HG03103 (cell line): ENCODE data around the gene ARNT2.

Source experiments
- ATAC-seq: cut with Tn5 transposase; IDR thresholded peaks from one replicate; pipeline ENCODE4 v1.9.1; 2021; ENCODE audit warnings: low read depth; ENCODE audit not compliant: unreplicated experiment

The ARNT2 gene

DNA sequence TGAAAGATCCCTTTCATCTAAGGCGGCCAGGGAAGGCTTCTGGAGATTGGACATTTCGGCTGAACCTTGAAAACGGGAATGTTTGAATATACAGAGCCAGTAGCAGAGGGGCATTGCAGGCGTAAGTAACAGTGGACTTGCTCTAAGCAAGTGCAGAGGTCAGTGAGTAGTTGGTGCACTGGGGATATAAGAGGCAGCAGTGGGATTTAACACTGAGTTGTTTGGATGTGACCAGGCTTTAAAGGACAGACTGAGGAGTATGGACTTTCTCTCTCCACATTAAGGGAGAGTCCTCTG lies 1.3 kb downstream of the ARNT2 start:
- no peak for ATAC-seq

DNA sequence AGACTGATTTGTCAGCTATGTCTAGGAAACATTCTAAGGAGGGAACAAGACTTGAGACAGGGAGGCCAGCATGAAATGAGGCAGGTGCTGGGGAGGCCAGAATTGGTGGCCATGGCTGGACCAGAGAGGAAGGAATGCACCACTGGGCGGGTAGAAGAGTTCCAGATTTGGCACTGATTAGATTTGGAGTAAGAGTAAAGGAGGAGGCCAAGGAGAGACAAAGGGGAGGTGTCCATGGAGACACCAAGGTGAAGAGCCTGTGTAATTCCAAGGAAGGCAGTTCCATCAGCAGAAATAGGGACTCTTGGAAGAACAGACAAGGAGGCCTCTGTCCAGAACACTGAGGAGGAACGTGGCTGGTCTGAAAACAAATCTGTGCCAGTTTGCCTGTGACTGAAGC lies 1.8 kb downstream of the ARNT2 start:
- no peak for ATAC-seq

DNA sequence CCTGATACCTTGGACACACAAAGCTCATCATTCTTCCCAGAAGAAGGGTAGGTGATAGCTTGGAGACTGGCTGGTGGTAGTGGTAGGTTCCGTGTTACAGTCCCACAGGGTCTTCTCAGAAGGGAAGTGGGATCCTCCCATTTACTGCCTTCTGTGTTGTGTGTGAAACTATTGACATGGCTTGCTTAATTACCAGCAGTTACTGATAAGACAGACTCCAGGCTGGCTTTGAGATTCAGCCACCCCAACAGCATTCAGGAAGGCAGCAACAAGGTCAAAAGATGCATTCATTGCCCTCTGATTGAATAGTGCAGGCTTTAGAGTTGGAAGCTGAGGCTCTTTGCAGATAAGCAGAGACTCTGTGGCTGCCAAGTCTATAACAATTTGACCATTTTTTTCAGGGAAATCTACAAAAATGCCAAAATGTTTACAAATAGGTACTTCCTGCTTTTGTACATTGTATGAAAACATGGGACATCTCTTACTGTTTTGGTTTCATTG lies 7.7 kb downstream of the ARNT2 start:
- no peak for ATAC-seq

DNA sequence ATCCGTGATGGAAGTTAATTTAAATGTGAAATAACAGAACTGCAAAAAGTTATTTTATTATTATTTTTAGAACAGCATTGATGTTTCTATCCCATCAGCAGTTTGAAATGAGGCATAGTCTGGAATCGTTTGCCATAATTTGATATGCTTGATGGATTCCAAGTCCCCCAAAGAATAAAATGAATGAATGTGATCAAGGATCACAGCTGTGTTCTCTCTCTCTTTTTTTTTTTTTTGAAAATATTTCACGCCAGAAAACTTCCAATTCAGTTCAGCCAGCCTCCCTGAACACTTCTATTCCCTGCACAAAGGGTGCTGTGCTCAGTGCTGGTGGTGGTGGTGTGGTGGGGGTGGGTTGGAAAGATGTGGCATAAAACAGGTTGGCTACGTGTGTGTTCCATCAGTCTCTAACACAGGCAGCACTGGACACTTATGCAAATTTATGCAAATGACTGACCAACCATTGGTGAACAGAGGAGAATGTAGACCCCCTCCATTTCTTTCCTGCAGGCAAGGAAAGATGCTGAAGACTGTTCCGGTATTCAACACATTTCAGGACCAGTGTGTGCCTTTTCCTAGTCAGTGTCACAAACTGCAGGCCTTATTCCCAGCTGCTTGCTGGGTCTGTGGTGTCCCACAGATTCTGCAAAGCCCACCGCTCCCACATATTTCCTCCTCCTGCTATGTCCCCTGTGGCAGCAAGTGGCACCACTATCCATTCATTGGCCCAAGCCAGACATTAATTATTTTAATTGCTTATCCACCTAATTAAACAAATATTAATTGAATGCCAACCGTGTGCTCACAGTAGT lies 10.6 kb downstream of the ARNT2 start:
- no peak for ATAC-seq

DNA sequence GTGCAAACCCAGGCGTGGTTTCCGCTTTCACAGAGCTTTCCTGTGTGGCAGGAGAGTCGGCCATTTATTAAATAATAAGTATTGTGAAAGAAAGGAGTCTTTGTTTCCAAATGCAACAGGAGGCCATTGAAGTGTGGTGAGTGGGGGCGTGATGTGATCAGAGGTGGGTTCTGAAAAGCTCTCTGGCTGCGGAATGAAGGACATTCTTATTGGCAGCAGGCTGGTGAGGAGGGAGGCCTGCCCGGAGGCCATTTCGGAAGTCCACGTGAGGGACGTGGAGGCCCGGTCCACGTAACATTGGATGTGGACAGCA lies 11.1 kb downstream of the ARNT2 start:
- ATAC-seq = no peak

DNA sequence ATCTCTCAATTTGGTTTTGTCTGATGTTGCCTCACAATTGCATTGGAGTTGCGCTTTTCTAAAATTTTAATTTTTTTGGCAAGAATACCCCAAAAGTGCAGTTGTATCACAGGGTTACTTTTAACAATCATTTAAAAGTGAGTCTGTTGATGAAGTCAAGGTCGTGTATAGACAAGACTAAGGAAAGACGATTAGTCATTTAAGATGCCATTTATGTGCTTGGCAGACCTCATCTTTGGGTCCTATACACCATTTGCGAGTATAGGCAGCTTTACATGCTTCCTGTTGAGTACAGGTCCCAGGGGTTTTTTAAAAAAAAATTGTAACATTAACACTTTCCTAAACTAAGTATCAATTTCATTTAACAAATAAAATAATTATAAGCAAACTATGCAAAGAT lies 12.5 kb downstream of the ARNT2 start:
- ATAC-seq = no peak

DNA sequence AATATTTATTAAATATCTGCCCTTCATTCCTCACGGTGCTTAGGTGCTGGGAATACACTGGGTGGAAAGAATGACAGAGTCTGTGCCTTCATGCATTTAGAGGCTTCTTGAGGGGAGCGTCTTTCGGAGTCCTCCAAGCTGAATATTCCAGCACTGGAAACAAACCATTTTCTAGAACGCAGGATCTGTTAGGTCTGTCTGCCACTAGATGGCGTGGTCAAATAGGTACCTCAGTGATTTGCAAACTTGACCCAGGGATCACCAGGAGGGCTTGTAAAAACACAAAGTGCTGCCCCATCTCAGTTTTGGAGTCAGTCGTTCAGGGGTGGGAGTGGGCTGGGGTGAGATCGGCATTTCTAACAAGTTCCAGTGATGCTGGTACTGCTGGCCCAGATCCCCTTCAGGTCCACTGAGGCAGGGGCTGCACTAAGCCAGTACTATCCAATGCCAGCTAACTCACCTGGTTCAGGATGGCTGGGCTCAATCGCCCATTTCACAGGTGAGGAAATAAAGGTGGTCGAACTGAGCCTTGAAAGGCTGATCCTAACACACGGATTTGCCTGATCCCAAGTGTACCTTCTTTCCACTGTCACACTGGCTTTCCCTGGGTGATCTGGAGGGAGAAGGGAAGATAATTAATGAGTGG lies 14.8 kb downstream of the ARNT2 start:
- ATAC-seq = no peak

DNA sequence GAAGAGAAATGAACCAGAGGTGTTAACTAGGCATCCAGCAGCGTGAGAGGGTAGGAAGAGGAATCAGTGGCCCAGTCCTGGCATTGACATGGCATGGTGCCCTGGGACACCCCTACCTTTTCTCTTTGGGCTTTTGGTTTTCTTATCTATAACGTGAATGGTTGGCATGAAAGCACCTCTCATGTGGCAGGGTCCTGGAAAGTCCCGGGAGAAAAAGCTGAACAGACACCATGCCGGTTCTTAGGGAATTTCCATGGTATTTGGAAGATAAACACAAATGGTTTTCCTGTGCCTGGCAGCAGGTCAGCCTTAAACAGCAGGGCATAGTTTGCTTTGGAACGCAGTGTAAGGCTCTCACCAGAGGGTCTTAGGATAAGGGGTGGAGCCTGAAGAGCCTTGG lies 15.4 kb downstream of the ARNT2 start:
- no peak for ATAC-seq

DNA sequence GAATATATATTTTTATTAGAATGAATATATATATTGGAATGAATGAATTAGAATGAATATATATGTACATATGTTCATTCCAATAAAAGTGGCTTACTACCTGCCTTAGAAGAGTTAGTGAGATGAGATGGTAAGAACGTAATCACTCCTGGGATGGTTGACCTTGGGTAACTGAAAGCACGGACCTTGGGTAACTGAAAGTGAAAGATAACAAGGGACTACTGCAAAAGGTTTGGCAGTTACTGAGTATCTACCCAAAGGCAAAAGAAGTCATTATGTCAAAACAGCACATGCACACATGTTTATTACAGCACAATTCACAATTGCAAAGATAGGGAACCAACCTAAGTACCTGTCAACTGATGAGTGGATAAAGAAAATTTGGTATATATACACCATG lies 16.5 kb downstream of the ARNT2 start:
- no peak for ATAC-seq

DNA sequence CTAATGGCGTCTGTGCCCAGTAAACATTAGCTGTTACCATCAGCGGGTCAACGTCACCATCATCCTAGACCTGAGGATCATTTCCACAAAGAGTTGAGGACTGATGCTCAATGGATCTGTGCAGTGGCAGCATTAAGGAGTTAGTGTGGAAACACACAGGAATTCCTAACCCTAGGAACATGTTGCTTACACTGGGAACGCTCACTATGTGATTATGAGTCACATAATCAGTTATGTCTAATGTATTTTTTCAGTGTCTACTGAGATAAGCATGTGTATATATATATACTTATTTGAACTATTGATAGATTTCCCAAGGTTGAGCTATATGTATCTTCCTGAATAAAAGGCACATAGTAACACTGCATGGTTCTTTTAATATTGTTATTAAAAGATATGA lies 19.0 kb downstream of the ARNT2 start:
- no peak for ATAC-seq

DNA sequence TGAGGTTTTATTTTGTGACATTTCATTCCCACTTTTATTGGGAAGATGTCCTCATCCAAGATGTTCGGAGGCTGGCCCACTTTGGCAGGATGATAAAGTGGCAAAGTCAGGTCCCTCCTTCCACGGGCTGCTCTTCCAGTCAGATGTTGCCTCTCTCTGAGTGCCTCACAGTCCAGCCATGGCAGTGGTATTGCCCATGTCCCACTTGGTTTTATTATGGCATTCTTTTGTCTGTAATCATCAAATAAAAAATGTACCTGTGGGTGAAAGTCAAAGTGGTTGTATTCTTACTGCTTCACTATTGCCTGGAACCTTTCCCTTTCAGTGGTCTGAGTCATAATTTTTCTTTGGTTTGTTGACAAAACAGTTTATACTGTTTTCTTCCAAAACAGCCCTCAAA lies 20.2 kb downstream of the ARNT2 start:
- no peak for ATAC-seq

DNA sequence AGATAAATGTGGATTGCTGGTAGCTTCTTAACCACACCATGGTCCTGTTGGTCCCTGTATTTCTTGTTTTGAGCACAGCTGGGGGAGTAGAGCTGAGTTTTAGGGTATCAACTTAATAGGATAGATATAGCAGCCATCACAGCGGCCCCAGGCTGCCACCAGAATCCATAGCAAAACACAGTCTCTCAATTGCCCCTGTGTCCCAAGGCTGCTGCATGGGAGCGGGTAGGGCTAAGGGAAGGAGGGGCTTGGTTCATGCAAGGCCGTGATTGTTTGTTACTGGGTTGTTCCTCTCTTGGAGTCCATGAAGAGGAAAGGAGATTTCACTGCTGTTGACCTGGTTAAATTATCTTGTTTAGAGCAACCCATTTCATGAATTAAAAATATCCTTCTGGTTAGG lies 22.1 kb downstream of the ARNT2 start:
- no peak for ATAC-seq

DNA sequence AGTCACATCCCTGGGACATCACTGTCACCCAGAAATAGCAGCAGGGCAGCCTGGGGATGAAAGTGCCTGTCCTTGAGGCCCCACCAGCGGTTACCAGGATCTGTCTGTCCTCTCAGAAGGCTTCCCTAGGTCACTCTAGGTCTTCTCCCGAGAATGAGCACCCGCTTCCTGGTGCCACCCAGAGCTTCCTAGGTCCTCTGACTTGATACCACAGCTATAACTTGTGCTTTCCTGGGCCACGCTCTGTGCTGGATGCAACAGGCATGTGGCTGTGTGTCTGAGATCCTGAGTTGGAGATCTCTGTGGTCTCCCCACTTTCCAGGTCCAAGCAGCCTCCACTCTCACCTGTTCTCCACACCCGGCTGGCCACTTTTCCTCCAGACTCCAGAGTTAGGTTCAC lies 25.8 kb downstream of the ARNT2 start:
- ATAC-seq = no peak

DNA sequence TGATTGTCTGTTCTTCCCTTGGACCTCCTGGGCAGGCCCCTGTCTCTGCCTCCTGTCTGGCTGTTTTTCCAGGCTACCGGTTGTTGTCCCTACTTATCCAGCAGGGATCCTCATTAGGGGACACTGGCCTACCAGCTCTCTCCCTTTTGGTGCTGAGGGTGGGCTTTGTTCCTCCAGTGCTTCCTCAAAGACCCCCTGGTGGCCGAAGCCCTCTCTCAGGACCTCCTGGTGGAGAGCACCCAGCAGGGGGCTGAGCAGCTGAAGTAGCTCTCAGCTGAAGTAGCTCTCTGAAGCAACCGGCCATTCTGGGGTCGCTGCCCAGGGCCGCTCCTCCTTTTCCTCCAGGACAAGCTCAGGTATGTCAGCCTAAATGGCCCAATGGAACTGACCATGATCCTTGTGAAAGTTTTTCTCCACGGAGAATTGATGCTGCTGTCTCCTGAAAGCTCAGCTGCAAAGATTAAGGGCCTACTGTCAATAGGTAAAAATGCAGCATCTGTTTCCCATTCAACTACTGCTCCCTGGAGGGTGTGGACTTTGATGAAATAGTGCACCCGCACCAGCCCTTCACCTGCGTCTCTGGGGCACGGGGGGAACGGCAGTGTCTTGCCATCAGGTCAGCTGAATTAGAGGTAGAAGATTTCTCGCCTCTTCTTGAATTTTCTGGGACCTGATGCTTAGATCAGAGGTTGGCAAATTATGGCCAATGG lies 27.6 kb downstream of the ARNT2 start:
- no peak for ATAC-seq

DNA sequence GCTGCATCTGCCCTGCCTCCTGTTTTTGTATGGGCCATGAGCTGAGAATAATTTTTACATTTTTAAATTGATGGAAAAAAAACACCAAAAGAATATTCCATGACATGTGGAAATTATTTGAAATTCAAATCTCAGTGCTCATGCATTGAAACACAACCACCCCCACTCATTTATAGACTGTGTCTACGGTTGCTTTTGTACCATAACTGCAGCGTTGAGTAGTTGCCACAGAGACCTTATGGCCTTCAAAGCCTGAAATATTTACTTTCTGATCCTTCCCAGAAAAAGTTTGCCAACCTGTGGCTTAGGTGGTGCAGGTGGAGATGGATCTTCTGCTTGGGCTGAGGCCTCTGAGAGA lies 28.1 kb downstream of the ARNT2 start:
- no peak for ATAC-seq

DNA sequence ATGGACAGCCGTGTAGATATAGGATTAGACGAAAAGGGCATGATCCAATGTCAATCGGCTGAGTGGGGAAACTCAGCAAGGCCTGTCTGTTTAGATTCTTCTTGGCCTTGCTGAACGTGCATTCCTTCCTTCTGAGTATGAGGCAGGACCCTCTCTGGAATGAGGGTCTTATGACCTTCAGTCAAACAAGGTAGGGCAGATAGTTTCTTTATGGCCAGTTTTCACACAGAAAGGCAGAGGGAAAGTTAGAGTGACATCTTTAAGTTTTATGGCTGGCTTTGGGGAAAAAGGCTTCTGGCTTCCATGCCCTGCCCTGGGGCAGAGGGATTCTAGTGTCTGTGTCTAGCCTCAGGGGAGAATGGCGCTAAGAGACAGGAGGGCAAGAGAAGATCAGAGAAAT lies 29.7 kb downstream of the ARNT2 start:
- ATAC-seq = no peak

DNA sequence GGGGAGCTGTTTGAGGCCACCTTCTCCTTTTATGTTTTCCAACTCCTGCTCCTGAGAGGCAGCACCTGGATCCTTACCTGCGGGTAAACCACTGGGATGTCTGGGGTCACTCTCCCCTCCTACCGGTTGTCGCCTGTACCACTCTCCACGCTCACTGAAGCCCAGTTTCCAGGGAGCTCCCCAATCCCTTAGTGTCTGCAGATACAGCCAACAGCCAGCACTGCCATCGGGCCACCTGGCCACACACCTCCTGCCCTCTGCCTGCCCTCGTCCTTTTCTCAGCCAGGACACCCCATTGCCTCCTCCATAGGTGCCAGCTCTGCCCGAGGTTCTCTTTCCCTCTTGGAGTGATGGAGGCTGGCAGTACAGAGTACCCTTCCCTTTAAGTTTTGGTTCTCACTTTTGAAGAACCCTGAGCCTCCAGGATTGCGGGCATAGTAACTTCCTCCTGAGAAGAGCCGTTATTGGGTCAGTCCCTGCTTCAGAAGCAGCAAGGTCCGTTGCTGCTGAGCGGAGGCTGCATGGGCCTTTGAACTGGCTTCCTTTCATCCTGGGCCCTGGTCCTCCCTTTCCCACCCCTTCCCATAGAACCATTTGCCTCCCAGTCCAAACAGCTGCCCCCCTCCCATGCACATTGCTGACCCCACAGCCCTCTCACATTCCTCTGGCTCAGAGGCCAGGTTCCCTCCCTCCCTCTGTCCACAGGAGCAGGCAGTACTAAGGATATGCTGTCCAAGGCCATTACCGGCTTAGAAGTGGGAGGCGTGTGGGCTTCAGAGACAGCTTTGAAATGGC lies 30.9 kb downstream of the ARNT2 start:
- no peak for ATAC-seq

DNA sequence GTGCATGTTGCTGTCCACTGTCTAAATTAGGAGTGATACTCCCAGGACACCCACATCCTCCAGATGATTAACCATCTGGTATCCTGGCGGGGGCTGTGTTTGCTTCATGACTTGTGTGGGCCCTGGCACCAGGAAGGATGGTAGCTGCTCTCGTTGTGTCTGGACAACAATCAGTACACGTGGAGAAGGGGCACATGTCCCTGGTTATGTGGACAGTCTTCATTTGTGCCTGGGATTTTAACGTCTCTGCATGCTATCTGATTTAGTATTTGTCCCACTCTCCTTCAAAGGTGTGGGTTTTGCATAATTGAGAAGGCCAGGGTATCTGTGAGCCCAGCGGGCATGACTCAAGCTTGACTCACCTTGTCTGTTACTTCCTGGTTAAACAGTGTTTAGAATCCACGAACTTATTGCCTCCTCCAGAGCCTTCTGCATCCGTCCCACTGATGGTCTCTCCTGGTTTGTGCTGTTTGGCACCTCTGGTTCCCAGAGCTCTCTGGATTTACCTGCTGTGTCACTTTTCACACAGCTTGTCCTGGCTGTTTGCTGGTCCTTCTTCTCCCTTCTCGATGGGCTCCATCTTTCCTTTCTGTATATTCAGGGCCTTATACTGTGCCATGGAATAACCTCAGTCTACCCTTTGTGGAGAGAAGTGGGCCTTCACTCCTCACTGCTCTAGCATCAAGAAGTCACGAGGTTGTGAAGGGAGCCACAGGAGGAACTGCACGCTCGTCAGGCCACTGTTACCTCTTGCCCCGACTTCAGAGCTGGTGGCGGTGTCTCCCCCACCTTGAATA lies 32.5 kb downstream of the ARNT2 start:
- no peak for ATAC-seq

DNA sequence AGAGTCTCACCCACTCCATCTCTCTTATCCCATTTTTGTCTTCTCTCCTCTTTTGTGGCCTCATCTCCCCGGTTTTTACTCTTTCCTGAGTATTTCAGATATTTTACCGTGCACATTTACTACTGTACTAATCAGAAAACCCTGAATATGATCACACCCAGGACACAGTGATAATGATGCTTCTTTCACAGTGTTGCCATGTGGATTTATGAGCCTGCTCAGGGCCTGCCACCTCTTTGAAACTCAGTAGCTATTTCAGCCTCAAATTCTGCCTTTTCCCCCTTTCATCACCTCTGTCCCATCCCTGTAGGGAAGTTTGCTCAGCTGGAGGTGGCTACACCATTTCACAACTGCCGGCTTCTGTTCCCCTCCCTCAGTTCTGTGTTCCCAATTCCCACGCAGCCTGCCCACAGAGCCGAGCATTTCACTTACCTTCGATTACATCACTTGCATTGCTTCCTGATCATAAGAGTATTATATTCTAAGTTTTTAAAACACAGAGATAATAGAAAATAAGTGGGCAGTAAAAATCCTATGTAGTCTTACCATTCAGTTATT lies 33.2 kb downstream of the ARNT2 start:
- no peak for ATAC-seq

DNA sequence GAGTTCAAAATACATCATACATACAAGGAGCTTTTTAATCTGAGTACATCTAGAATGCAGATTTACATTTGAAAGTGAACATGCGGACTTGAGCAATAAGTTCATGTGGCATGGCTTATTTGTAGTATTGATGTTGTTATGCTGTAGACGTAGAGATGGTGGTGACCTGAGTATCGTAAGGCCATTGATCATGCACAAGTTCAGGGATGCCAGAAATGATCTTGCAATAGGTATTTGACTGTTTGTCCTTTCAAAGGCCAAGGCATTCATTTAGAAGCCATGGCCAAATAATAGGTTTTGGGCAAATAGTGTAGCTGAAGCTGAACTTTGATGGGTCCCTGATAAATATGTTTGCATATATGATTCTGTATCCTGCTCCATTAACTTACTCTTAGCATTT lies 35.0 kb downstream of the ARNT2 start:
- no peak for ATAC-seq
